ENCODE data around the gene PPARA. TPM values are rescaled to one million over a fixed set of nuclear protein-coding genes. Genes with fewer than 3 reads are reported as not detected.

PPARA gene
- total RNA-seq, 1 donor = 22.1 TPM

- Histone ChIP-seq H2AFZ (ENCODE audit: low read length) (no peak overlapping the region), H3K36me3 (ENCODE audit: insufficient read depth, low read length) (peaks cover 96% of the 10 kb centered on the region), H3K27me3 (ENCODE audit: insufficient read depth, low read length) (no peaks in the 10 kb centered on the region), H3K9me3 (ENCODE audit: low read depth, low read length) (no peaks in the 10 kb centered on the region), H4K20me1 (ENCODE audit: insufficient read depth, low read length) (peaks cover 94% of the 10 kb centered on the region), H3K79me2 (ENCODE audit: insufficient read depth, low read length) (peaks cover 98% of the 10 kb centered on the region), H3K4me2 (ENCODE audit: insufficient read depth, low read length) (no peak overlapping the region), H3K4me1 (ENCODE audit: insufficient read depth, low read length) (peaks cover 75% of the 10 kb centered on the region), H3K4me3 (ENCODE audit: insufficient read depth, low read length) (no peak overlapping the region), H3K27ac (ENCODE audit: low read depth, low read length) (peak overlapping the region; percentile 64)
- TF ChIP-seq CTCF (IDR thresholded peaks at IDR 0.05; ENCODE audit: extremely low read depth, low read depth, low read length) = no peak
- no peak for DNase-seq (ENCODE audit: insufficient read length, low spot score, missing footprints)
Measured at GRCh38 chr22:46103664-46104063, 46.7 kb upstream of the PPARA start.

GRCh38 chr22:46104170-46104880 lies 46.0 kb upstream of the PPARA start:
- Histone ChIP-seq H2AFZ (ENCODE audit: low read length) (no peak overlapping the region), H3K36me3 (ENCODE audit: insufficient read depth, low read length) (peaks cover 94% of the 10 kb centered on the region), H4K20me1 (ENCODE audit: insufficient read depth, low read length) (peaks cover 94% of the 10 kb centered on the region), H3K27me3 (ENCODE audit: insufficient read depth, low read length) (no peaks in the 10 kb centered on the region), H3K9me3 (ENCODE audit: low read depth, low read length) (no peaks in the 10 kb centered on the region), H3K4me3 (ENCODE audit: insufficient read depth, low read length) (no peak overlapping the region), H3K79me2 (ENCODE audit: insufficient read depth, low read length) (peaks cover 97% of the 10 kb centered on the region), H3K27ac (ENCODE audit: low read depth, low read length) (peak overlapping the region; percentile 75), H3K4me1 (ENCODE audit: insufficient read depth, low read length) (peaks cover 73% of the 10 kb centered on the region), H3K4me2 (ENCODE audit: insufficient read depth, low read length) (no peak overlapping the region)
- TF ChIP-seq CTCF (IDR thresholded peaks at IDR 0.05; ENCODE audit: extremely low read depth, low read depth, low read length) = no peak
- DNase-seq (ENCODE audit: insufficient read length, low spot score, missing footprints) = no peak

GRCh38 chr22:46104881-46105493 lies 45.3 kb upstream of the PPARA start:
- DNase-seq (ENCODE audit: insufficient read length, low spot score, missing footprints) = no peak
- no peak for TF ChIP-seq CTCF (IDR thresholded peaks at IDR 0.05; ENCODE audit: extremely low read depth, low read depth, low read length)
- no peaks in the 10 kb centered on the region for H3K9me3 ChIP-seq (ENCODE audit: low read depth, low read length)
- H3K79me2 ChIP-seq (ENCODE audit: insufficient read depth, low read length) = peaks cover 97% of the 10 kb centered on the region
- no peak overlapping the region for H3K4me3 ChIP-seq (ENCODE audit: insufficient read depth, low read length)
- H4K20me1 ChIP-seq (ENCODE audit: insufficient read depth, low read length) = peaks cover 95% of the 10 kb centered on the region
- H3K27ac ChIP-seq (ENCODE audit: low read depth, low read length) = peak overlapping the region; percentile 75
- no peaks in the 10 kb centered on the region for H3K27me3 ChIP-seq (ENCODE audit: insufficient read depth, low read length)
- H2AFZ ChIP-seq (ENCODE audit: low read length) = no peak overlapping the region
- H3K4me1 ChIP-seq (ENCODE audit: insufficient read depth, low read length) = peaks cover 79% of the 10 kb centered on the region
- H3K36me3 ChIP-seq (ENCODE audit: insufficient read depth, low read length) = peaks cover 94% of the 10 kb centered on the region
- no peak overlapping the region for H3K4me2 ChIP-seq (ENCODE audit: insufficient read depth, low read length)

GRCh38 chr22:46105494-46106278 lies 44.6 kb upstream of the PPARA start:
- Histone ChIP-seq H3K27me3 (ENCODE audit: insufficient read depth, low read length) (no peaks in the 10 kb centered on the region), H3K36me3 (ENCODE audit: insufficient read depth, low read length) (peaks cover 94% of the 10 kb centered on the region), H3K27ac (ENCODE audit: low read depth, low read length) (peak overlapping the region; percentile 75), H3K4me3 (ENCODE audit: insufficient read depth, low read length) (no peak overlapping the region), H3K4me2 (ENCODE audit: insufficient read depth, low read length) (peak overlapping the region; percentile 23), H3K4me1 (ENCODE audit: insufficient read depth, low read length) (peaks cover 86% of the 10 kb centered on the region), H3K9me3 (ENCODE audit: low read depth, low read length) (no peaks in the 10 kb centered on the region), H2AFZ (ENCODE audit: low read length) (no peak overlapping the region), H4K20me1 (ENCODE audit: insufficient read depth, low read length) (peaks cover 95% of the 10 kb centered on the region), H3K79me2 (ENCODE audit: insufficient read depth, low read length) (peaks cover 97% of the 10 kb centered on the region)
- DNase-seq (ENCODE audit: insufficient read length, low spot score, missing footprints) = peak; percentile 95
- TF ChIP-seq CTCF (IDR thresholded peaks at IDR 0.05; ENCODE audit: extremely low read depth, low read depth, low read length) = no peak

Data from osteoblast (primary cell).